HEK293T (cell line): ENCODE measurements around the gene PFDN1.

Source experiments
- CTCF ChIA-PET: fragments of 350-600 bp; formaldehyde crosslinking; extraction: SDS; loops from one replicate; lab custom pipeline; 2021; ENCODE audit warnings: antibody characterized with exemption, inconsistent platforms; lab: Yijun Ruan, JAX
- POLR2A ChIA-PET: fragments of 350-600 bp; formaldehyde crosslinking; extraction: SDS; loops from one replicate; lab custom pipeline; 2020; ENCODE audit warnings: antibody characterized with exemption, inconsistent platforms; lab: Yijun Ruan, JAX
- DNase-seq: peaks from one replicate; pipeline ENCODE4 v3.0.0; 2012; ENCODE audit warnings: mixed read lengths; ENCODE audit errors: extremely low spot score
- ARNT ChIP-seq: fragments of 450-650 bp; IDR thresholded peaks from 2 replicates; pipeline ENCODE4 v1.6.1; 2017; ENCODE audit warnings: mild to moderate bottlenecking
- BHLHE40 ChIP-seq: fragments of 450-650 bp; IDR thresholded peaks from 2 replicates; pipeline ENCODE4 v1.6.1; 2016; ENCODE audit warnings: mild to moderate bottlenecking, moderate library complexity, borderline replicate concordance
- CTBP1 ChIP-seq: fragments of 450-650 bp; IDR thresholded peaks from 2 replicates; pipeline ENCODE4 v1.6.1; 2016; ENCODE audit warnings: borderline replicate concordance
- ELF4 ChIP-seq: fragments of 450-650 bp; IDR thresholded peaks from 2 replicates; pipeline ENCODE4 v1.6.1; 2017; ENCODE audit warnings: antibody characterized with exemption
- FOXA1 ChIP-seq: fragments of 450-650 bp; IDR thresholded peaks from 2 replicates; pipeline ENCODE4 v1.6.1; 2016; ENCODE audit warnings: mild to moderate bottlenecking
- FOXK2 ChIP-seq: fragments of 450-650 bp; IDR thresholded peaks from 2 replicates; pipeline ENCODE4 v1.6.1; 2016; ENCODE audit warnings: mild to moderate bottlenecking
- FOXM1 ChIP-seq: fragments of 450-650 bp; IDR thresholded peaks from 2 replicates; pipeline ENCODE4 v1.6.1; 2017; ENCODE audit warnings: mild to moderate bottlenecking, borderline replicate concordance
- HDGF ChIP-seq: fragments of 450-650 bp; IDR thresholded peaks from 2 replicates; pipeline ENCODE4 v1.6.1; 2017; ENCODE audit warnings: antibody characterized with exemption, borderline replicate concordance
- L3MBTL2 ChIP-seq: fragments of 450-650 bp; conservative IDR thresholded peaks from 2 replicates; pipeline ENCODE4 v1.6.1; 2016; ENCODE audit warnings: mild to moderate bottlenecking
- LEF1 ChIP-seq: fragments of 450-650 bp; IDR thresholded peaks from 2 replicates; pipeline ENCODE4 v1.6.1; 2017; ENCODE audit warnings: mild to moderate bottlenecking, borderline replicate concordance
- NFRKB ChIP-seq: fragments of 450-650 bp; IDR thresholded peaks from 2 replicates; pipeline ENCODE4 v1.6.1; 2016; ENCODE audit warnings: mild to moderate bottlenecking, moderate library complexity
- SP1 ChIP-seq: fragments of 450-650 bp; IDR thresholded peaks from 2 replicates; pipeline ENCODE4 v1.6.1; 2017
- SUZ12 ChIP-seq: fragments of 450-650 bp; IDR thresholded peaks from 2 replicates; pipeline ENCODE4 v1.6.1; 2016; ENCODE audit warnings: mild to moderate bottlenecking
- ZNF384 ChIP-seq: fragments of 450-650 bp; IDR thresholded peaks from 2 replicates; pipeline ENCODE4 v1.6.1; 2016
- TF ChIP-seq, protein P1 (sequence below): fragments of 450-650 bp; IDR thresholded peaks from 2 replicates; pipeline ENCODE4 v1.6.1; 2016

Gene PFDN1

GRCh38 chr5:140302786-140303639, at the start of gene PFDN1:
PFDN1 (minus strand) TSS chr5:140303101; CDS start chr5:140303073, 28 bp downstream.
- ChIA-PET POLR2A (interaction anchor here (0.5 to 3.3 kb wide), 25 partner anchors 8 to 128 kb away, joined by 3 to 43 read pairs (median 4); partner anchors contain the start of genes CYSTM1 and HBEGF), CTCF (interaction anchor here (1.0 to 1.3 kb wide), 2 partner anchors 56 to 58 kb away, joined by 3 read pairs; no protein-coding TSS in a partner anchor)
- TF ChIP-seq HDGF (no peak), FOXM1 (peak; percentile 88)
- TF ChIP-seq, protein P1, sequence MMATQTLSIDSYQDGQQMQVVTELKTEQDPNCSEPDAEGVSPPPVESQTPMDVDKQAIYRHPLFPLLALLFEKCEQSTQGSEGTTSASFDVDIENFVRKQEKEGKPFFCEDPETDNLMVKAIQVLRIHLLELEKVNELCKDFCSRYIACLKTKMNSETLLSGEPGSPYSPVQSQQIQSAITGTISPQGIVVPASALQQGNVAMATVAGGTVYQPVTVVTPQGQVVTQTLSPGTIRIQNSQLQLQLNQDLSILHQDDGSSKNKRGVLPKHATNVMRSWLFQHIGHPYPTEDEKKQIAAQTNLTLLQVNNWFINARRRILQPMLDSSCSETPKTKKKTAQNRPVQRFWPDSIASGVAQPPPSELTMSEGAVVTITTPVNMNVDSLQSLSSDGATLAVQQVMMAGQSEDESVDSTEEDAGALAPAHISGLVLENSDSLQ = peak; percentile 10; the same call in 1 of the 2 replicates
- DNase-seq = peak; percentile 97

- peak; percentile 61 for DNase-seq
- TF ChIP-seq, protein P1 = no peak
- no peak for TF ChIP-seq SUZ12
- no peak for TF ChIP-seq BHLHE40
- no peak for TF ChIP-seq ARNT
- TF ChIP-seq L3MBTL2 = no peak
- TF ChIP-seq SP1 = no peak
- TF ChIP-seq ZNF384 = peak; percentile 58
- ChIA-PET CTCF (interaction anchor here (0.6 to 7.8 kb wide), 33 partner anchors 12 to 688 kb away, joined by 3 to 169 read pairs (median 4); partner anchors contain the start of gene SRA1), POLR2A (interaction anchor here (1.0 to 1.3 kb wide), 2 partner anchors 107 to 110 kb away, joined by 5 to 8 read pairs; no protein-coding TSS in a partner anchor)
Measured at GRCh38 chr5:140351609-140352334, 48.9 kb upstream of the PFDN1 start.

DNA sequence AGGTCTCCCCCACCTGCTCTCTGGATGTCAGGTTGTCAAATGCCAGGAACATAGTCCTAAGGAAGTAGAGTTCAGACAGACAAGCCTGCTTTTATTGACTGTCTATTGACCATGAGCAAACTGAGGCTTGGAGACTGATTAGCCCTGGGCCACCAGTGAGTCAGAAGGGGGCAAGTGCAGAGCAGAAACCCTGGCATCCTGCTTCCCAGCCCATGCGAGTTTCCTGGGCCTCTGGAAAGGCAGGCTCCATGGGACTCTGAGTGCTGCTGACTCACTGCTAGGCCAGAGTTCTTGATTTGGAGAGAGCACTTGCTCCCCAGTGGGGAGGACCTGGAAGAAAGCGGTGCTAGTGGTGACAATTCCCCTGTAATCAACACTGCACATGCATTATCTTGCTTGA, 46.3 kb upstream of the PFDN1 start:
- no peak for DNase-seq
- CTCF ChIA-PET = interaction anchor here (1.5 to 7.8 kb wide), 2 partner anchors 10 to 107 kb away, joined by 5 to 169 read pairs; no protein-coding TSS in a partner anchor
- POLR2A ChIA-PET = interaction anchor here (1.0 kb wide), 2 partner anchors 46 to 208 kb away, joined by 3 read pairs; partner anchors contain the start of genes PFDN1 and SRA1
- TF ChIP-seq NFRKB (no peak), ELF4 (no peak), CTBP1 (no peak), HDGF (no peak), L3MBTL2 (no peak), SP1 (no peak), FOXA1 (no peak), FOXM1 (no peak), FOXK2 (no peak), ZNF384 (no peak), ARNT (no peak)

- POLR2A ChIA-PET = interaction anchor here (3.1 to 5.5 kb wide), 2 partner anchors 11 to 105 kb away, joined by 25 to 117 read pairs; no protein-coding TSS in a partner anchor
- CTCF ChIA-PET = interaction anchor here (5.9 kb wide), 1 partner anchor 104 kb away, joined by 174 read pairs; no protein-coding TSS in a partner anchor
- DNase-seq = no peak
- TF ChIP-seq FOXM1 (no peak), HDGF (no peak), SP1 (no peak), ZNF384 (no peak), ARNT (no peak)
Measured at GRCh38 chr5:140348104-140348503, 45.2 kb upstream of the PFDN1 start.

GRCh38 chr5:140347360-140347759, 44.5 kb upstream of the PFDN1 start:
- no peak for DNase-seq
- no peak for TF ChIP-seq FOXK2
- POLR2A ChIA-PET = interaction anchor here (1.0 to 5.5 kb wide), 9 partner anchors 7 to 344 kb away, joined by 3 to 117 read pairs (median 6); partner anchors contain the start of genes HARS1, HARS2, IK and NDUFA2
- CTCF ChIA-PET = interaction anchor here (1.1 to 5.9 kb wide), 14 partner anchors 8 to 364 kb away, joined by 3 to 174 read pairs (median 8); no protein-coding TSS in a partner anchor

DNA sequence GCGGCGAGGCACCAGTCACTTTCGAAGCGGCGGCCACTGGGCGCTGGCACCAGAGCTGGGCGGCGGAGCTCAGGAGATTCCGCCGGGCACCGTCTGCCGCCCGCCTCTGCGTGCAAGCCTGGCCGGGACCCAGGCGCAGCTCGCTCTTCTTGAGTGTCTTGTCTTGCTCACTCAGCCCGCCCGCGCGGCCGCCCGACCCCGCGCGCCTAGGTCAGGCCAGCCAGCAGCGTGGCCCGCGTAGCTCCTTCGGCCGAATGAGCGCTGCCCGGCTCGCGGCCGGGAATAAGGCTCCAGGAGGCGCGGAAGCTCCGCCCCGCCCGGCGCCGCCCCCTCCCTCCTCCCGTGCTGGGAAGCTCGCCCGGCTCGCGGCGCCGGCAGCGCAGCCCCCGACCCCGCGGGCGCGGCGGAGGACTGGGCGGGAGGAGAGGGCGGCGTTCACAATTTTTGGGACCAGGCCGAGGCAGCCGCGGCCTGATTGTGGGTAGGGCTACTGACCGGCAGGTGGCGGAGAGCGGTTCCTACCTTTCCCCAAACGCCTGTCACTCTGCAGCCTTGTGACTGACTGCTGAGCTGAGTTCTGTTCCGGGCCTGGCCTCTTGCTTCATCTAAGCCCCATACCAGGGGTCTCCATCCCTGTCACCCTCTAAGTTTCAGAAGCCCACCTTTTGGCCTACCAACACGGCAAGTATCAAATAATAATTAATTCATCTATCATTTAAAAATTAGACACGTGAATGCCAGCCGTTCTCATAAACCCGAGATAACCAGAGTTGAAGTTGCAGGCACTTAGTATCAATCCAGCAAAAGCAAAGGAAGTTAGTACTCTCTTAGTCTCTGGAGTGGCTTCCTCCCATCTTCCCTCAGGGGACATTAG, 43.7 kb upstream of the PFDN1 start, which contains the start of gene HBEGF:
HBEGF (minus strand) TSS at position 256 of the 874 bp plus-strand sequence. CDS start 275 bp downstream, outside the sequence.
- TF ChIP-seq FOXA1 (no peak), ZNF384 (no peak), SUZ12 (no peak), SP1 (no peak), ELF4 (no peak), FOXK2 (no peak), LEF1 (no peak), HDGF (no peak), NFRKB (no peak), ARNT (no peak), L3MBTL2 (peak; percentile 41; the same call in 1 of the 2 replicates)
- TF ChIP-seq, protein P1 = peak; percentile 95

More for the DNA sequence above, 43.7 kb upstream of the PFDN1 start, which contains the start of gene HBEGF:
- peak; percentile 92 for DNase-seq
- POLR2A ChIA-PET = interaction anchor here (0.6 to 5.5 kb wide), 23 partner anchors 8 to 379 kb away, joined by 3 to 117 read pairs (median 6); partner anchors contain the start of genes HARS1, HARS2, IK and NDUFA2
- CTCF ChIA-PET = interaction anchor here (0.5 to 5.9 kb wide), 28 partner anchors 9 to 365 kb away, joined by 3 to 174 read pairs (median 6); no protein-coding TSS in a partner anchor
